SK-N-SH (cell line): ENCODE measurements around the gene SH3GL2. TPM values are rescaled to one million over a fixed set of nuclear protein-coding genes. Genes with fewer than 3 reads are reported as not detected.

Source experiments
- CTCF ChIA-PET: fragments of 300-600, 350-600 bp; formaldehyde crosslinking; extraction: SDS; loops from one replicate; lab custom pipeline; 2021; lab: Yijun Ruan, JAX
- POLR2A ChIA-PET: fragments of 350-600 bp; sonication (Branson Sonifier 250); formaldehyde crosslinking; extraction: SDS; loops from one replicate; lab custom pipeline; 2020; ENCODE audit warnings: antibody characterized with exemption, inconsistent platforms; lab: Yijun Ruan, JAX
- DNase-seq: peaks from one replicate; pipeline ENCODE4 v3.0.0; 2012
- H2AFZ ChIP-seq: fragments of 200-600 bp; sonication (generic); 2 replicates; pipeline ENCODE4 v1.8.1; 2016; ENCODE audit warnings: antibody characterized with exemption, mild to moderate bottlenecking, low read depth
- H3F3A ChIP-seq: fragments of 200-600 bp; sonication (generic); replicated peaks from 2 replicates; pipeline ENCODE3; 2016; ENCODE audit warnings: antibody characterized with exemption, mild to moderate bottlenecking; ENCODE audit not compliant: insufficient read depth
- H3K27ac ChIP-seq, 2 experiments: fragments of 200-500 bp in 1 of 2; fragments of 200-600 bp in 1 of 2; sonication (Bioruptor generic) in 1 of 2; sonication (generic), shearing (Covaris generic) in 1 of 2; 2 replicates each; pipeline versions ENCODE4 v1.5.1 to v1.6.1; 2014 to 2016; ENCODE audit warnings: low read depth in 2 of 2, inconsistent platforms in 1 of 2, low read length in 1 of 2, mild to moderate bottlenecking in 1 of 2, mixed read lengths in 1 of 2
- H3K27me3 ChIP-seq: fragments of 200-600 bp; sonication (generic), shearing (Covaris generic); 2 replicates; pipeline ENCODE4 v1.6.1; 2016; ENCODE audit warnings: mixed run types; ENCODE audit not compliant: insufficient read depth
- H3K36me3 ChIP-seq, 2 experiments: fragments of 200-500 bp in 1 of 2; fragments of 200-600 bp in 1 of 2; sonication (Bioruptor generic) in 1 of 2; sonication (generic) in 1 of 2; replicated peaks in 1 of 2; 2 replicates each; pipeline versions ENCODE3 to v1.5.1; 2014 to 2016; ENCODE audit warnings: low read length in 1 of 2, mild to moderate bottlenecking in 1 of 2; ENCODE audit not compliant: insufficient read depth in 2 of 2, control insufficient read depth in 1 of 2
- H3K4me1 ChIP-seq, 2 experiments: fragments of 200-500 bp in 1 of 2; fragments of 200-600 bp in 1 of 2; sonication (Bioruptor generic) in 1 of 2; sonication (generic), shearing (Covaris generic) in 1 of 2; 2 replicates each; pipeline versions ENCODE4 v1.5.1 to v1.6.1; 2014 to 2016; ENCODE audit warnings: low read depth in 1 of 2, low read length in 1 of 2, mixed run types in 1 of 2; ENCODE audit not compliant: insufficient read depth in 2 of 2, control insufficient read depth in 1 of 2
- H3K4me2 ChIP-seq: fragments of 200-600 bp; sonication (generic), shearing (Covaris generic); 2 replicates; pipeline ENCODE4 v1.6.1; 2017; ENCODE audit warnings: mixed run types
- H3K4me3 ChIP-seq, 2 experiments: fragments of 200-500 bp in 1 of 2; fragments of 200-600 bp in 1 of 2; sonication (Bioruptor generic) in 1 of 2; sonication (generic), shearing (Covaris generic) in 1 of 2; 2 replicates each; pipeline versions ENCODE4 v1.5.1 to v1.8.1; 2014 to 2016; ENCODE audit warnings: low read depth in 2 of 2, inconsistent platforms in 1 of 2, low read length in 1 of 2, mild to moderate bottlenecking in 1 of 2, mixed read lengths in 1 of 2, moderate library complexity in 1 of 2
- H3K79me2 ChIP-seq: fragments of 200-600 bp; sonication (generic); 2 replicates; pipeline ENCODE4 v1.8.1; 2017; ENCODE audit warnings: mild to moderate bottlenecking; ENCODE audit not compliant: insufficient read depth
- H3K9ac ChIP-seq: fragments of 200-600 bp; sonication (generic); 2 replicates; pipeline ENCODE4 v1.6.1; 2017; ENCODE audit warnings: mixed run types
- H3K9me2 ChIP-seq: fragments of 200-600 bp; sonication (generic); 2 replicates; pipeline ENCODE4 v1.6.1; 2017; ENCODE audit warnings: mixed run types
- H3K9me3 ChIP-seq: fragments of 200-600 bp; sonication (generic); 2 replicates; pipeline ENCODE4 v1.6.1; 2017; ENCODE audit warnings: mixed run types, mild to moderate bottlenecking, moderate library complexity
- H4K20me1 ChIP-seq: fragments of 200-600 bp; sonication (generic); 2 replicates; pipeline ENCODE4 v1.6.1; 2017; ENCODE audit warnings: mild to moderate bottlenecking, mixed run types; ENCODE audit not compliant: insufficient read depth
- CHD2 ChIP-seq: fragments of 150-350 bp; IDR thresholded peaks from 2 replicates; pipeline ENCODE4 v1.6.1; 2018; ENCODE audit warnings: low read length; ENCODE audit not compliant: partially characterized antibody
- ELF1 ChIP-seq: IDR thresholded peaks from 2 replicates; pipeline ENCODE4 v1.4.0; 2012
- EP300 ChIP-seq, 2 experiments: IDR thresholded peaks; 2 replicates each; pipeline versions ENCODE4 v1.4.0 to v1.6.1; 2012; ENCODE audit warnings: borderline replicate concordance in 1 of 2, low read depth in 1 of 2, low read length in 1 of 2
- EZH2phosphoT487 ChIP-seq: fragments of 200-600 bp; sonication (generic); IDR thresholded peaks from 2 replicates; pipeline ENCODE4 v1.6.1; 2017; ENCODE audit warnings: low read depth, mixed run types, mild to moderate bottlenecking, antibody characterized with exemption, moderate library complexity, borderline replicate concordance
- FOSL2 ChIP-seq: IDR thresholded peaks from 2 replicates; pipeline ENCODE4 v1.4.0; 2012; ENCODE audit warnings: low read depth, mild to moderate bottlenecking, moderate library complexity, borderline replicate concordance
- FOXJ3 ChIP-seq: sonication (generic); formaldehyde crosslinking; IDR thresholded peaks from 2 replicates; pipeline ENCODE4 v1.5.1; 2020; ENCODE audit warnings: mild to moderate bottlenecking, missing genetic modification reagents
- GABPA ChIP-seq: IDR thresholded peaks from 2 replicates; pipeline ENCODE4 v1.4.0; 2012; ENCODE audit warnings: low read depth, mild to moderate bottlenecking
- GATA2 ChIP-seq: sonication (generic); formaldehyde crosslinking; IDR thresholded peaks from 2 replicates; pipeline ENCODE4 v1.5.0; 2020; ENCODE audit warnings: mild to moderate bottlenecking, missing genetic modification reagents
- JUND ChIP-seq: IDR thresholded peaks from 2 replicates; pipeline ENCODE4 v1.4.0; 2012
- MEF2A ChIP-seq: IDR thresholded peaks from 2 replicates; pipeline ENCODE4 v1.4.0; 2012; ENCODE audit warnings: low read depth, borderline replicate concordance
- MXI1 ChIP-seq: IDR thresholded peaks from 2 replicates; pipeline ENCODE4 v1.6.1; 2012; ENCODE audit warnings: mild to moderate bottlenecking, low read depth, low read length, improper control_type of control experiment
- NFIC ChIP-seq: IDR thresholded peaks from 2 replicates; pipeline ENCODE4 v1.4.0; 2012; ENCODE audit warnings: borderline replicate concordance
- NRF1 ChIP-seq: IDR thresholded peaks from 2 replicates; pipeline ENCODE4 v1.6.1; 2012; ENCODE audit warnings: low read depth, mild to moderate bottlenecking, low read length
- POLR2AphosphoS5 ChIP-seq: IDR thresholded peaks from 2 replicates; pipeline ENCODE4 v1.6.1; 2012; ENCODE audit warnings: low read depth, low read length
- RXRA ChIP-seq: IDR thresholded peaks from 2 replicates; pipeline ENCODE4 v1.4.0; 2012; ENCODE audit warnings: low read depth, mild to moderate bottlenecking, borderline replicate concordance
- SMC3 ChIP-seq: IDR thresholded peaks from 2 replicates; pipeline ENCODE4 v1.6.1; 2012; ENCODE audit warnings: low read depth, low read length, improper control_type of control experiment
- TCF12 ChIP-seq: IDR thresholded peaks from 2 replicates; pipeline ENCODE4 v1.4.0; 2012
- TEAD4 ChIP-seq: IDR thresholded peaks from 2 replicates; pipeline ENCODE4 v1.4.0; 2012; ENCODE audit warnings: mild to moderate bottlenecking, borderline replicate concordance; ENCODE audit not compliant: insufficient read depth
- WGBS: methylation state at CpG from one replicate; pipeline ENCODE4 v1.1.6; 2017; ENCODE audit warnings: low lambda C conversion rate; 5-methylcytosine and 5-hydroxymethylcytosine counted together
- polyA plus RNA-seq, 3 experiments: library from polyadenylated mRNA; depleted of rRNA; stranded (reverse); fragments of >200 nt; gene quantifications; 2 replicates each; pipeline ENCODE4 v1.2.3, GENCODE V29; 2012
- TF ChIP-seq, protein P1 (sequence below): IDR thresholded peaks from 2 replicates; pipeline ENCODE4 v1.4.0; 2012; ENCODE audit warnings: low read depth, borderline replicate concordance
- TF ChIP-seq, protein P2 (sequence below): fragments of 150-350 bp; IDR thresholded peaks from 2 replicates; pipeline ENCODE4 v1.6.1; 2017; ENCODE audit warnings: antibody characterized with exemption, low read length, low read depth, borderline replicate concordance

SH3GL2 gene
- polyA plus RNA-seq, 1 of the 3 experiments (the other 2 are of a cell fraction): 0.05 TPM

DNA sequence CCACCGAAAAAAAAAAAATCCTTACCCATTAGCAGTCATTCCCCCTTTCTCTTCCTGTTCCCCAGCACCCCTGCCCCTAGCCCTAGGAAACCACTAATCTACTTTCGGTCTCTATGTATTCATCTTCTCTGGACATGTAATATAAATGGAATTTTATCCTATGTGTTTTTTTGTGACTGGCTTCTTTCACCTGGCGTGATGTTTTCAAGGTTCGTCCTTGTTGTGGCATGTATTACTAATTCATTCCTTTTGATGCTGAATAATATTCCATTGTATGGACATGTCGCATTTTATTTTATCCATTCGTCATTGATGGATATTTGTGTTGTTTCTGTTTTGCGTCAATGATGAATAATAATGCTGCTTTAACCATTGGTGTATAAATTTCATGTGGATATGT lies 42.8 kb upstream of the SH3GL2 start:
- H4K20me1 ChIP-seq: no peaks in the 10 kb centered on the region
- H3K9me3 ChIP-seq: no peaks in the 10 kb centered on the region
- H3K27me3 ChIP-seq: no peaks in the 10 kb centered on the region; the same call in 1 of the 2 replicates
- ChIA-PET CTCF (no interaction called here), POLR2A (no interaction called here)
- TF ChIP-seq FOXJ3: no peak
- no peak for TF ChIP-seq EP300 (IDR thresholded peaks at IDR 0.05; ENCODE audit: borderline replicate concordance in 1 of 2, low read depth in 1 of 2, low read length in 1 of 2)
- TF ChIP-seq NFIC: no peak
- TF ChIP-seq RXRA: no peak
- TF ChIP-seq, protein P1, sequence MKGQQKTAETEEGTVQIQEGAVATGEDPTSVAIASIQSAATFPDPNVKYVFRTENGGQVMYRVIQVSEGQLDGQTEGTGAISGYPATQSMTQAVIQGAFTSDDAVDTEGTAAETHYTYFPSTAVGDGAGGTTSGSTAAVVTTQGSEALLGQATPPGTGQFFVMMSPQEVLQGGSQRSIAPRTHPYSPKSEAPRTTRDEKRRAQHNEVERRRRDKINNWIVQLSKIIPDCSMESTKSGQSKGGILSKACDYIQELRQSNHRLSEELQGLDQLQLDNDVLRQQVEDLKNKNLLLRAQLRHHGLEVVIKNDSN: no peak
- TF ChIP-seq MXI1: no peak
- TF ChIP-seq ELF1: no peak
- no peak for TF ChIP-seq JUND
- H3K4me3 ChIP-seq: no peak overlapping the region
- H3K9me2 ChIP-seq: no peaks in the 10 kb centered on the region
- 49% methylated on average over 7 of the region's 7 CpGs for WGBS
- no peaks in the 10 kb centered on the region for H3K79me2 ChIP-seq
- no peak for DNase-seq
- no peak overlapping the region for H3K27ac ChIP-seq
- no peaks in the 10 kb centered on the region for H3K36me3 ChIP-seq
- H3K9ac ChIP-seq: no peak overlapping the region
- H3K4me1 ChIP-seq: no peaks in the 10 kb centered on the region
- no peak overlapping the region for H3K4me2 ChIP-seq
- H2AFZ ChIP-seq: no peak overlapping the region
- H3F3A ChIP-seq: no peaks in the 10 kb centered on the region

DNA sequence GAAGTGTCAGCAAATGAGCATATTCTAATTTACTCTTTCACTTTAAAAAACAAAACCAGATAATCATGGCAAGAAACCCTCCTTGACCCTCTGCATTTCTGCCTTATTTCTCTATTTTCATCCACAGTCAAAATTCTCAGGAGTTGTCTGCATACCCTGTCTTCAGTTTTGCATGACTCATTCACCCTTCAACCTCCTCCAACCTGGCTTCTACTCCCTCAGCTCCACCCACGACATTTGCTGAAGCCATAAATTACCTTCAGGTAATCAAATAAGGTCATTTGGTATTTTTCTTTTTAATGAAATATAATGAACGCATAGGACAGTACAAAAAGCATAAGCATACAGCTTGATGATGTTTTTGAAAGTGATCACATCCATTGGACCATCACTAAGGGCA lies 27.8 kb upstream of the SH3GL2 start:
- CTCF ChIA-PET: interaction anchor here (1.0 kb wide), 1 partner anchor 662 kb away, joined by 3 read pairs; no protein-coding TSS in a partner anchor
- no peak for DNase-seq
- no peak for TF ChIP-seq GABPA
- TF ChIP-seq, all 33 proteins: peak for 0
- Histone ChIP-seq H3K27ac (no peak overlapping the region), H3F3A (no peaks in the 10 kb centered on the region), H3K27me3 (no peaks in the 10 kb centered on the region), H2AFZ (no peak overlapping the region), H3K36me3 (no peaks in the 10 kb centered on the region), H4K20me1 (no peaks in the 10 kb centered on the region), H3K4me2 (no peak overlapping the region), H3K9me2 (no peaks in the 10 kb centered on the region), H3K9ac (no peak overlapping the region), H3K79me2 (no peaks in the 10 kb centered on the region), H3K9me3 (no peaks in the 10 kb centered on the region), H3K4me1 (no peaks in the 10 kb centered on the region), H3K4me3 (no peak overlapping the region)
- POLR2A ChIA-PET: no interaction called here
- 2% methylated on average over 2 of the region's 2 CpGs for WGBS

DNA sequence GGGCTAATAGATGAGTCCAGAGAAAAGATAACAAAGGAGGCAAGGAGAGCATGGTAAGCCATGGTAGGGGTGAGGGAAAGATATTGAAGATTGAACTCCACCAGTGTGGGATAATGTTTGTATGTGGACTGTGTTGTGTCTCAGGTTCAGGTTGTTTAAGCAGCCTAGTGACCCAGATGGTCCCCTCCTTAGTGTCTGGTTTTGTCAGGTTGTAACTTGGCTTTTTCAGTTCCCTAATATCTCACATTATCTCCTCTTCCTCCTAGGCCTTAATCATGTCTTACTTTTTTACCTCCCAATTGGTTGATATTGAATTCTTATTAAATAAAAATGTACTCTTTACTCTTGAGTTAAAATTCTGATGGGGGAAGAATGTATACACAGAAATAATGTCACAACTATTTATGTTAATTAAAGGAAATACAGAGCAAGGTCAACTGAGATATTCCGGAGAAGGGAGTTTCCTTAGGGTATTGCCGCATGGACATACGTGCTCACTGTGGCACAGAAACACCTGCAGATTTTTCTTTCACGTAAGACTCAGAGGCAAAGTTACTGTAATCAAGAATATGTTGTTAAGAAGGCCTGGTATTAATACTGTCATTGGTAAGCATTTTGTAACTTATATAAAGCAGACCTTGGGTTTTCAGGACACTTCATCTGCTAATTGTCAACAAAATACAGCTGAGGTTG lies 23.4 kb upstream of the SH3GL2 start:
- Histone ChIP-seq H3K9me3 (no peaks in the 10 kb centered on the region), H3K36me3 (no peaks in the 10 kb centered on the region), H3K27me3 (no peaks in the 10 kb centered on the region), H3K27ac (no peak overlapping the region), H3K4me3 (no peak overlapping the region), H3K4me2 (no peak overlapping the region), H4K20me1 (no peaks in the 10 kb centered on the region), H3K9me2 (no peaks in the 10 kb centered on the region), H2AFZ (no peak overlapping the region), H3F3A (no peaks in the 10 kb centered on the region), H3K9ac (no peak overlapping the region), H3K79me2 (no peaks in the 10 kb centered on the region), H3K4me1 (no peaks in the 10 kb centered on the region)
- 51% methylated on average over 4 of the region's 4 CpGs for WGBS
- CTCF ChIA-PET: no interaction called here
- no peak for DNase-seq
- POLR2A ChIA-PET: no interaction called here
- no peak for TF ChIP-seq EP300 (IDR thresholded peaks at IDR 0.05; ENCODE audit: borderline replicate concordance in 1 of 2, low read depth in 1 of 2, low read length in 1 of 2)
- TF ChIP-seq JUND: no peak
- TF ChIP-seq RXRA: no peak
- TF ChIP-seq TCF12: no peak
- no peak for TF ChIP-seq TEAD4
- TF ChIP-seq MEF2A: no peak
- TF ChIP-seq GATA2 (CRISPR knock-in tag): no peak
- no peak for TF ChIP-seq NRF1
- no peak for TF ChIP-seq ELF1
- TF ChIP-seq FOSL2: no peak
- TF ChIP-seq, protein P2, sequence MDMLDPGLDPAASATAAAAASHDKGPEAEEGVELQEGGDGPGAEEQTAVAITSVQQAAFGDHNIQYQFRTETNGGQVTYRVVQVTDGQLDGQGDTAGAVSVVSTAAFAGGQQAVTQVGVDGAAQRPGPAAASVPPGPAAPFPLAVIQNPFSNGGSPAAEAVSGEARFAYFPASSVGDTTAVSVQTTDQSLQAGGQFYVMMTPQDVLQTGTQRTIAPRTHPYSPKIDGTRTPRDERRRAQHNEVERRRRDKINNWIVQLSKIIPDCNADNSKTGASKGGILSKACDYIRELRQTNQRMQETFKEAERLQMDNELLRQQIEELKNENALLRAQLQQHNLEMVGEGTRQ: no peak
- TF ChIP-seq CHD2: no peak
- no peak for TF ChIP-seq SMC3
- TF ChIP-seq EZH2phosphoT487: no peak
- TF ChIP-seq POLR2AphosphoS5: no peak
